HCT116 (cell line): Measurements from ENCODE around the gene DTNBP1.

Source experiments
- EZH2 ChIP-seq: fragments of 200-600 bp; sonication (generic); IDR thresholded peaks from 2 replicates; pipeline ENCODE4 v1.6.1; 2017; ENCODE audit warnings: antibody characterized with exemption, mixed run types
- POLR2A ChIP-seq: IDR thresholded peaks from 2 replicates; pipeline ENCODE4 v1.7.0; 2011; ENCODE audit warnings: borderline replicate concordance; ENCODE audit not compliant: insufficient read depth, insufficient read length; ENCODE audit errors: extremely low read depth
- TF ChIP-seq, protein P1 (sequence below), 3 experiments: fragments of 200-600 bp in 1 of 3; sonication (generic) in 1 of 3; IDR thresholded peaks in 2 of 3; conservative IDR thresholded peaks in 1 of 3; 2 replicates each; pipeline ENCODE4 v1.5.1; 2012 to 2017; ENCODE audit warnings: low read depth in 2 of 3, low read length in 2 of 3, antibody characterized with exemption in 1 of 3, borderline replicate concordance in 1 of 3, control low read depth in 1 of 3, mild to moderate bottlenecking in 1 of 3, mixed read lengths in 1 of 3, mixed run types in 1 of 3, moderate library complexity in 1 of 3; ENCODE audit not compliant: insufficient read depth in 1 of 3

DNA sequence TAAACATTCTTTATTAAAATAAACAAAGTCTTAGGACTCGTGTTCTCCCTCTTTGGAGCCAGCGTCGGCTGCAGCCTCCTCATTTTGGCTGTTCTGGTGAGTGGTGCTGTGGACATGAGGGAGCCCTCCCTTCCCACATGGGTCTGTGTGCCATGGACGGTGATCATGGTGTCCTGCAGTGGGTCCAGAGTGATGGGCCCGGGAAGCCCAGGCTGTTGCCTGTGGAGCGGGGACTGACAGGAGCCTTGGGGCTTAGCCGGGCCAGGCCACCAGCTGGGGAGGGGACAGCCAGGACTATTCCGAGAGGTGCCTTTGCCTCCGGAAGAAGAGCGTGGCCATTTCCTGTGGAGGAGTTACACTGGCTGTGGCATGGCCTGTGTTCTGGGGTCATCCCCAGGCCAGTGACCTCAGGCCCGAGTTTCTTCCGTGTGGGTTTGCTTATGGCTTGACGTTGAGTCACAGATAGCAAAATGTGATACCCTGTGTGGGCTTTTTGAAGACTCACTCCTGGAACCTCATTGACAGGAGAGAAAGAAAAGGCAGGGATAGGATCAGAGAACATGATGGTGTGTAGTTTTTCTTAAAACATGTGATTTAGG lies 153.4 kb downstream of the DTNBP1 start:
- TF ChIP-seq POLR2A (no peak), EZH2 (no peak)
- TF ChIP-seq, protein P1, sequence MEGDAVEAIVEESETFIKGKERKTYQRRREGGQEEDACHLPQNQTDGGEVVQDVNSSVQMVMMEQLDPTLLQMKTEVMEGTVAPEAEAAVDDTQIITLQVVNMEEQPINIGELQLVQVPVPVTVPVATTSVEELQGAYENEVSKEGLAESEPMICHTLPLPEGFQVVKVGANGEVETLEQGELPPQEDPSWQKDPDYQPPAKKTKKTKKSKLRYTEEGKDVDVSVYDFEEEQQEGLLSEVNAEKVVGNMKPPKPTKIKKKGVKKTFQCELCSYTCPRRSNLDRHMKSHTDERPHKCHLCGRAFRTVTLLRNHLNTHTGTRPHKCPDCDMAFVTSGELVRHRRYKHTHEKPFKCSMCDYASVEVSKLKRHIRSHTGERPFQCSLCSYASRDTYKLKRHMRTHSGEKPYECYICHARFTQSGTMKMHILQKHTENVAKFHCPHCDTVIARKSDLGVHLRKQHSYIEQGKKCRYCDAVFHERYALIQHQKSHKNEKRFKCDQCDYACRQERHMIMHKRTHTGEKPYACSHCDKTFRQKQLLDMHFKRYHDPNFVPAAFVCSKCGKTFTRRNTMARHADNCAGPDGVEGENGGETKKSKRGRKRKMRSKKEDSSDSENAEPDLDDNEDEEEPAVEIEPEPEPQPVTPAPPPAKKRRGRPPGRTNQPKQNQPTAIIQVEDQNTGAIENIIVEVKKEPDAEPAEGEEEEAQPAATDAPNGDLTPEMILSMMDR (IDR thresholded peaks at IDR 0.05 in 2 of 3, conservative IDR thresholded peaks at IDR 0.05 in 1 of 3; ENCODE audit: borderline replicate concordance in 1 of 3, insufficient read depth in 1 of 3, low read depth in 2 of 3, low read length in 2 of 3), result no peak
